GM23338 (cell line): Measurements from ENCODE around the gene CD302. TPM values are rescaled to one million over a fixed set of nuclear protein-coding genes. Genes with fewer than 3 reads are reported as not detected.

Experiments
- ATAC-seq: fragments of 200-7000 bp; cut with Tn5 transposase; 3 replicates; pipeline ENCODE4 v1.9.1; 2020
- DNase-seq: peaks from one replicate; pipeline ENCODE4 v3.0.0-alpha.2; 2015; ENCODE audit warnings: low spot score
- H2AFZ ChIP-seq: fragments of 200-600 bp; sonication (generic); 2 replicates; pipeline ENCODE4 v1.8.0; 2016; ENCODE audit warnings: antibody characterized with exemption, mild to moderate bottlenecking, moderate library complexity
- H3F3A ChIP-seq: fragments of 200-600 bp; sonication (generic); replicated peaks from 2 replicates; pipeline ENCODE4 v1.8.0; 2017; ENCODE audit warnings: antibody characterized with exemption, mixed run types, low read depth
- H3K27ac ChIP-seq: fragments of 200-600 bp; sonication (generic); 2 replicates; pipeline ENCODE4 v1.6.1; 2016; ENCODE audit warnings: low read depth
- H3K27me3 ChIP-seq: fragments of 200-600 bp; sonication (generic); 2 replicates; pipeline ENCODE4 v1.8.0; 2016; ENCODE audit warnings: mild to moderate bottlenecking, mixed run types, moderate library complexity; ENCODE audit not compliant: insufficient read depth
- H3K36me3 ChIP-seq: fragments of 200-600 bp; sonication (generic); 2 replicates; pipeline ENCODE4 v1.8.0; 2016; ENCODE audit warnings: mild to moderate bottlenecking; ENCODE audit not compliant: insufficient read depth
- H3K4me1 ChIP-seq: fragments of 200-600 bp; sonication (generic); 2 replicates; pipeline ENCODE4 v1.8.0; 2016; ENCODE audit warnings: mild to moderate bottlenecking, moderate library complexity; ENCODE audit not compliant: insufficient read depth
- H3K4me2 ChIP-seq: fragments of 200-600 bp; sonication (generic); 2 replicates; pipeline ENCODE4 v1.7.1; 2017; ENCODE audit warnings: mixed run types
- H3K4me3 ChIP-seq: fragments of 200-600 bp; sonication (generic); 2 replicates; pipeline ENCODE4 v1.6.1; 2016; ENCODE audit warnings: mixed run types
- H3K79me2 ChIP-seq: fragments of 200-600 bp; sonication (generic); replicated peaks from 2 replicates; pipeline ENCODE4 v1.8.0; 2017; ENCODE audit warnings: mild to moderate bottlenecking; ENCODE audit not compliant: insufficient read depth
- H3K9me2 ChIP-seq: fragments of 200-600 bp; sonication (generic); 2 replicates; pipeline ENCODE4 v1.8.0; 2017; ENCODE audit not compliant: insufficient read depth
- H4K20me1 ChIP-seq: fragments of 200-600 bp; sonication (generic); replicated peaks from 2 replicates; pipeline ENCODE4 v1.8.0; 2017; ENCODE audit warnings: mild to moderate bottlenecking; ENCODE audit not compliant: insufficient read depth
- H3K27ac Mint-ChIP-seq: 2 replicates; pipeline ENCODE4 v1.8.0; 2020; ENCODE audit warnings: inconsistent platforms, mild to moderate bottlenecking, moderate library complexity, mixed read lengths
- H3K27me3 Mint-ChIP-seq: 3 replicates; pipeline ENCODE4 v1.8.0; 2022; ENCODE audit warnings: low read depth, mild to moderate bottlenecking, moderate library complexity, mixed read lengths, inconsistent platforms; ENCODE audit not compliant: insufficient read depth, poor library complexity
- H3K36me3 Mint-ChIP-seq: 3 replicates; pipeline ENCODE4 v1.8.0; 2021; ENCODE audit warnings: low read depth, mild to moderate bottlenecking, inconsistent platforms, moderate library complexity, mixed read lengths
- H3K4me1 Mint-ChIP-seq: 3 replicates; pipeline ENCODE4 v1.8.0; 2020; ENCODE audit warnings: mild to moderate bottlenecking, inconsistent platforms, mixed read lengths
- H3K4me3 Mint-ChIP-seq: 3 replicates; pipeline ENCODE4 v1.8.0; 2021; ENCODE audit warnings: moderate library complexity, mild to moderate bottlenecking, inconsistent platforms, mixed read lengths
- H3K9me3 Mint-ChIP-seq: 3 replicates; pipeline ENCODE4 v1.8.0; 2020; ENCODE audit warnings: moderate library complexity, mild to moderate bottlenecking, inconsistent platforms, mixed read lengths
- CREB1 ChIP-seq: fragments of 250-450 bp; sonication (Bioruptor Pico); IDR thresholded peaks from 2 replicates; pipeline ENCODE4 v1.5.0; 2020; ENCODE audit warnings: low read depth, mild to moderate bottlenecking, moderate library complexity
- CTCF ChIP-seq, 2 experiments: fragments of 200-600 bp in 1 of 2; sonication (generic) in 1 of 2; conservative IDR thresholded peaks; 2 replicates each; pipeline versions ENCODE4 v1.5.1 to v1.6.1; 2016 to 2017; ENCODE audit warnings: antibody characterized with exemption in 2 of 2, low read depth in 2 of 2, mild to moderate bottlenecking in 2 of 2, moderate library complexity in 1 of 2
- ETS1 ChIP-seq: IDR thresholded peaks from 2 replicates; pipeline ENCODE4 v1.6.1; 2016; ENCODE audit warnings: antibody characterized with exemption
- EZH2 ChIP-seq: fragments of 200-600 bp; sonication (generic); IDR thresholded peaks from one replicate; pipeline ENCODE4 v1.8.0; 2017; ENCODE audit warnings: antibody characterized with exemption, mild to moderate bottlenecking, low read depth; ENCODE audit not compliant: unreplicated experiment
- EZH2phosphoT487 ChIP-seq: fragments of 200-600 bp; sonication (generic); IDR thresholded peaks from one replicate; pipeline ENCODE4 v1.8.1; 2018; ENCODE audit warnings: antibody characterized with exemption; ENCODE audit not compliant: unreplicated experiment
- JUNB ChIP-seq: IDR thresholded peaks from one replicate; pipeline ENCODE4 v1.6.1; 2016; ENCODE audit warnings: antibody characterized with exemption; ENCODE audit not compliant: unreplicated experiment
- NANOG ChIP-seq: IDR thresholded peaks from 2 replicates; pipeline ENCODE4 v1.6.1; 2016; ENCODE audit warnings: antibody characterized with exemption, borderline replicate concordance
- POLR2AphosphoS5 ChIP-seq: IDR thresholded peaks from 2 replicates; pipeline ENCODE4 v1.6.1; 2016; ENCODE audit warnings: antibody characterized with exemption, low read depth
- REST ChIP-seq: IDR thresholded peaks from one replicate; pipeline ENCODE4 v1.6.1; 2018; ENCODE audit warnings: antibody characterized with exemption; ENCODE audit not compliant: unreplicated experiment
- STAT1 ChIP-seq: IDR thresholded peaks from one replicate; pipeline ENCODE4 v1.6.1; 2016; ENCODE audit warnings: antibody characterized with exemption; ENCODE audit not compliant: unreplicated experiment
- ZNF114 ChIP-seq: fragments of 250-450 bp; sonication (Bioruptor Pico); IDR thresholded peaks from 2 replicates; pipeline ENCODE4 v1.5.0; 2020; ENCODE audit warnings: mild to moderate bottlenecking, moderate library complexity
- ZNF331 ChIP-seq: fragments of 250-450 bp; sonication (Bioruptor Pico); IDR thresholded peaks from 2 replicates; pipeline ENCODE4 v1.5.0; 2020; ENCODE audit warnings: low read depth, mild to moderate bottlenecking, moderate library complexity
- ZNF462 ChIP-seq: fragments of 250-450 bp; sonication (Bioruptor Pico); IDR thresholded peaks from 2 replicates; pipeline ENCODE4 v1.5.0; 2020; ENCODE audit warnings: mild to moderate bottlenecking, moderate library complexity
- polyA plus RNA-seq: library from polyadenylated mRNA; unstranded; fragments of >200 nt; fragmentation: Nextera tagmentation; extraction: Ambion mirVana; gene quantifications from 2 replicates; pipeline ENCODE4 v1.2.1, GENCODE V29; 2016
- total RNA-seq: library from RNA; depleted of rRNA; stranded (reverse); fragments of >200 nt; shearing (Covaris generic); gene quantifications from 2 replicates; pipeline ENCODE4 v1.2.3, GENCODE V29; 2014

CD302 gene
- total and polyA plus RNA-seq, 2 experiments from 2014 or later: 1.6 to 1.9 TPM

- peaks cover 57% of the 10 kb centered on the region for H3K36me3 Mint-ChIP-seq
- H3K27me3 ChIP-seq: no peaks in the 10 kb centered on the region
- no peaks in the 10 kb centered on the region for H3K9me2 ChIP-seq
- H3K36me3 ChIP-seq: peaks cover 41% of the 10 kb centered on the region; the same call in 1 of the 2 replicates
- H3K4me1 ChIP-seq: no peaks in the 10 kb centered on the region
- peaks cover 9% of the 10 kb centered on the region; the same call in 1 of the 2 replicates for H4K20me1 ChIP-seq
- H3K27me3 Mint-ChIP-seq: no peaks in the 10 kb centered on the region
- no peak overlapping the region for H3K4me3 ChIP-seq
- no peak overlapping the region for H3K4me3 Mint-ChIP-seq
- H3K4me1 Mint-ChIP-seq: no peaks in the 10 kb centered on the region
- H3K9me3 Mint-ChIP-seq: no peaks in the 10 kb centered on the region
- no peak overlapping the region for H2AFZ ChIP-seq
- peaks cover 22% of the 10 kb centered on the region for H3K79me2 ChIP-seq
- no peak overlapping the region for H3K27ac ChIP-seq
- DNase-seq (no peak), ATAC-seq (no peak)
- H3K4me2 ChIP-seq: no peak overlapping the region
- H3K27ac Mint-ChIP-seq: no peak overlapping the region
- no peak for TF ChIP-seq JUNB
- TF ChIP-seq EZH2: no peak
- no peak for TF ChIP-seq CTCF (conservative IDR thresholded peaks at IDR 0.05; ENCODE audit: low read depth in 2 of 2)
- no peak for TF ChIP-seq STAT1
- no peak for TF ChIP-seq ZNF462 (CRISPR knock-in tag)
- TF ChIP-seq CREB1 (CRISPR knock-in tag): no peak
- TF ChIP-seq POLR2AphosphoS5: no peak
- TF ChIP-seq REST: no peak
- no peak for TF ChIP-seq ETS1
- TF ChIP-seq EZH2phosphoT487: no peak
- TF ChIP-seq NANOG: no peak
- TF ChIP-seq ZNF114 (CRISPR knock-in tag): no peak
- no peak for TF ChIP-seq ZNF331 (CRISPR knock-in tag)
- no peaks in the 10 kb centered on the region for H3F3A ChIP-seq
Observed at GRCh38 chr2:159760326-159760725, 37.7 kb downstream of the CD302 start.
